Measurements from ENCODE around the gene GOLM1.

- TF ChIP-seq POLR2A (IDR thresholded peaks at IDR 0.05) (no peak), CTCF (IDR thresholded peaks at IDR 0.05 in 8 of 11, conservative IDR thresholded peaks at IDR 0.05 in 3 of 11) (no peak)
These were observed 76.6 kb downstream of the GOLM1 start for GRCh38 chr9:86022687-86023266.

Measured in spleen (tissue), 7 donors.